Cardiac septum (tissue), 1 donor: ENCODE data around the gene SMARCC2. TPM values are rescaled to one million over a fixed set of nuclear protein-coding genes. Genes with fewer than 3 reads are reported as not detected.
A peak's percentile ranks its signal among the peaks of the same experiment; 100 is the strongest.
"Not testable (repeated sequence)": the region's sequence is repeated elsewhere in the genome, so short reads cannot be mapped to it uniquely, and the experiment has no call there.

Experiments used
- DNase-seq: peaks from one replicate; pipeline ENCODE4 v3.0.0-alpha.2; 2020; ENCODE audit warnings: low spot score
- intact Hi-C: fragments of 100-400 bp; cut with DNase I; formaldehyde crosslinking; loops from one replicate; pipeline ENCODE4 v1.14.0; 2022
- total RNA-seq: library from RNA; stranded (reverse); fragmentation: NEBNext Ultra II Directional; extraction: Animal tissue kit (Norgen Biotek cat#: 25700); gene quantifications from one replicate; pipeline ENCODE4 v1.2.1, GENCODE V29; 2021
- donor health status: DM: no; HTN: no; CAD: no.

The SMARCC2 gene
- total RNA-seq, 1 donor from 2014 or later = 71.5 TPM

GRCh38 chr12:56129206-56129941 is 59.9 kb downstream of the SMARCC2 start:
- DNase-seq = peak; percentile 84
- intact Hi-C loops = loop anchor here (2.0 to 10.0 kb wide), 2 partner anchors 23 to 335 kb away; partner anchors contain the start of genes MYL6B and SPRYD4

- intact Hi-C loops = loop anchor here (2.0 to 10.0 kb wide), 2 partner anchors 24 to 336 kb away; partner anchors contain the start of genes MYL6B and SPRYD4
- no peak for DNase-seq
Measured at GRCh38 chr12:56128670-56129205, 60.5 kb downstream of the SMARCC2 start.

- peak; percentile 99 for DNase-seq
- intact Hi-C loops = loop anchor here (2.0 to 10.0 kb wide), 3 partner anchors 25 to 337 kb away; partner anchors contain the start of genes MYL6, MYL6B and SPRYD4
Measured at GRCh38 chr12:56127888-56128669, 61.2 kb downstream of the SMARCC2 start, which contains the start of gene ESYT1. Gene ESYT1 (plus strand): TSS chr12:56128267. CDS start chr12:56128320, 53 bp downstream.

GRCh38 chr12:56127485-56127887 is 61.8 kb downstream of the SMARCC2 start:
- DNase-seq = no peak
- intact Hi-C loops = loop anchor here (2.0 to 10.0 kb wide), 2 partner anchors 31 to 337 kb away; partner anchors contain the start of genes MYL6 and SPRYD4

GRCh38 chr12:56126732-56127239 is 62.5 kb downstream of the SMARCC2 start:
- intact Hi-C loops = loop anchor here (1.0 to 10.0 kb wide), 3 partner anchors 32 to 338 kb away; partner anchors contain the start of genes MYL6, SMARCC2 and SPRYD4

GRCh38 chr12:56124133-56124532 is 65.2 kb downstream of the SMARCC2 start:
- DNase-seq = no peak
- intact Hi-C loops = loop anchor here (5.0 to 10.0 kb wide), 2 partner anchors 133 to 341 kb away; partner anchors contain the start of genes ANKRD52 and SPRYD4

More at GRCh38 chr12:56126732-56127239, 62.5 kb downstream of the SMARCC2 start:
- DNase-seq = no peak

GRCh38 chr12:56122637-56123036 is 66.6 kb downstream of the SMARCC2 start:
- no peak for DNase-seq
- intact Hi-C loops = loop anchor here (5.0 to 10.0 kb wide), 2 partner anchors 135 to 342 kb away; partner anchors contain the start of genes ANKRD52 and SPRYD4

GRCh38 chr12:56121204-56121870 is 67.9 kb downstream of the SMARCC2 start:
- intact Hi-C loops = loop anchor here (5.0 to 10.0 kb wide), 2 partner anchors 136 to 343 kb away; partner anchors contain the start of genes ANKRD52 and SPRYD4
- DNase-seq = no peak

- no peak for DNase-seq
- intact Hi-C loops = loop anchor here (5.0 to 10.0 kb wide), 2 partner anchors 137 to 344 kb away; partner anchors contain the start of genes ANKRD52 and SPRYD4
Measured at GRCh38 chr12:56120158-56120846, 69.0 kb downstream of the SMARCC2 start.

- intact Hi-C loops = loop anchor here (2.0 to 10.0 kb wide), 5 partner anchors 39 to 375 kb away; partner anchors contain the start of genes CNPY2, GDF11, MYL6 and RPS26
- peak; percentile 83 for DNase-seq
Measured at GRCh38 chr12:56119361-56119796, 69.9 kb downstream of the SMARCC2 start.

GRCh38 chr12:56118688-56119357 is 70.5 kb downstream of the SMARCC2 start:
- no peak for DNase-seq
- intact Hi-C loops = loop anchor here (1.0 to 10.0 kb wide), 6 partner anchors 40 to 374 kb away; partner anchors contain the start of genes CNPY2, GDF11, MYL6 and NABP2

GRCh38 chr12:56117778-56118687 is 71.2 kb downstream of the SMARCC2 start, which contains the start of gene ZC3H10:
Gene ZC3H10 (plus strand): TSS chr12:56118266. CDS start chr12:56120563, 2,297 bp downstream.
- intact Hi-C loops = loop anchor here (1.0 to 10.0 kb wide), 6 partner anchors 41 to 373 kb away; partner anchors contain the start of genes CNPY2, GDF11, MYL6 and NABP2
- DNase-seq = peak; percentile 98

- not testable (repeated sequence) for DNase-seq
- intact Hi-C loops = loop anchor here (5.0 to 10.0 kb wide), 3 partner anchors 75 to 372 kb away; partner anchors contain the start of genes CNPY2, GDF11 and RPS26
Measured at GRCh38 chr12:56117082-56117706, 72.1 kb downstream of the SMARCC2 start.

- DNase-seq = peak; percentile 96
Measured at GRCh38 chr12:56116267-56117081, 72.8 kb downstream of the SMARCC2 start, which contains the start of gene RPL41. Gene RPL41 (plus strand): TSS chr12:56116633.

More at GRCh38 chr12:56116267-56117081, 72.8 kb downstream of the SMARCC2 start, which contains the start of gene RPL41:
- intact Hi-C loops = loop anchor here (1.0 to 10.0 kb wide), 4 partner anchors 12 to 372 kb away; partner anchors contain the start of genes CNPY2, GDF11, PA2G4 and RPS26
